Vagina (tissue), 2 donors: ENCODE data around the gene TTC33. TPM values are rescaled to one million over a fixed set of nuclear protein-coding genes. Genes with fewer than 3 reads are reported as not detected.

Experiments used
- DNase-seq, 2 donors: peaks; one replicate each; pipeline ENCODE4 v3.0.0-alpha.2; 2017; ENCODE audit errors: extremely low spot score in 2 of 2
- H3K27ac ChIP-seq: fragments of 200-600 bp; sonication (generic); one replicate; pipeline ENCODE4 v1.5.1; 2019
- H3K27me3 ChIP-seq: fragments of 200-600 bp; sonication (generic); one replicate; pipeline ENCODE4 v1.5.1; 2019
- H3K36me3 ChIP-seq, 2 donors: fragments of 200-600 bp; sonication (generic); one replicate each; pipeline ENCODE4 v1.5.1; 2017 to 2019
- H3K4me1 ChIP-seq: fragments of 200-600 bp; sonication (generic); one replicate; pipeline ENCODE4 v1.5.1; 2019
- H3K4me3 ChIP-seq, 2 donors: fragments of 200-600 bp; sonication (generic); 1 replicate in 1 of 2; 2 replicates in 1 of 2; pipeline ENCODE4 v1.5.1; 2016 to 2019
- H3K9me3 ChIP-seq: fragments of 200-600 bp; sonication (generic); one replicate; pipeline ENCODE4 v1.5.1; 2019
- POLR2A ChIP-seq, 2 donors: fragments of 450-650 bp; IDR thresholded peaks; one replicate each; pipeline ENCODE4 v1.6.1; 2017; ENCODE audit warnings: antibody characterized with exemption in 2 of 2, mild to moderate bottlenecking in 2 of 2, moderate library complexity in 2 of 2
- POLR2AphosphoS5 ChIP-seq, 2 donors: sonication (generic); formaldehyde crosslinking; IDR thresholded peaks; one replicate each; pipeline ENCODE4 v1.9.0; 2017; ENCODE audit warnings: antibody characterized with exemption in 2 of 2, mild to moderate bottlenecking in 2 of 2, low read depth in 1 of 2; ENCODE audit not compliant: insufficient read depth in 1 of 2
- intact Hi-C: fragments of 100-400 bp; cut with DNase I; formaldehyde crosslinking; loops from one replicate; pipeline ENCODE4 v1.15.1; 2023
- total RNA-seq: library from RNA; depleted of rRNA; stranded (reverse); fragments of >200 nt; gene quantifications from one replicate; pipeline ENCODE4 v1.2.3, GENCODE V29; 2016
- TF ChIP-seq, protein P1 (sequence below), 3 experiments: fragments of 450-650 bp in 2 of 3; fragments of 200-600 bp in 1 of 3; sonication (generic) in 1 of 3; IDR thresholded peaks; one replicate each; pipeline ENCODE4 v1.5.1; 2017 to 2019; ENCODE audit warnings: antibody characterized with exemption in 3 of 3, mild to moderate bottlenecking in 2 of 3, moderate library complexity in 2 of 3

The TTC33 gene, protein sequence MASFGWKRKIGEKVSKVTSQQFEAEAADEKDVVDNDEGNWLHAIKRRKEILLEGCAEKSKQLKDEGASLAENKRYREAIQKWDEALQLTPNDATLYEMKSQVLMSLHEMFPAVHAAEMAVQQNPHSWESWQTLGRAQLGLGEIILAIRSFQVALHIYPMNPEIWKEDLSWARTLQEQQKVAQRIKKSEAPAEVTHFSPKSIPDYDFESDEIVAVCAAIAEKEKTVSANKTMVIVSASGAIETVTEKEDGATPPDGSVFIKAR
- 12.8 TPM for total RNA-seq

DNA sequence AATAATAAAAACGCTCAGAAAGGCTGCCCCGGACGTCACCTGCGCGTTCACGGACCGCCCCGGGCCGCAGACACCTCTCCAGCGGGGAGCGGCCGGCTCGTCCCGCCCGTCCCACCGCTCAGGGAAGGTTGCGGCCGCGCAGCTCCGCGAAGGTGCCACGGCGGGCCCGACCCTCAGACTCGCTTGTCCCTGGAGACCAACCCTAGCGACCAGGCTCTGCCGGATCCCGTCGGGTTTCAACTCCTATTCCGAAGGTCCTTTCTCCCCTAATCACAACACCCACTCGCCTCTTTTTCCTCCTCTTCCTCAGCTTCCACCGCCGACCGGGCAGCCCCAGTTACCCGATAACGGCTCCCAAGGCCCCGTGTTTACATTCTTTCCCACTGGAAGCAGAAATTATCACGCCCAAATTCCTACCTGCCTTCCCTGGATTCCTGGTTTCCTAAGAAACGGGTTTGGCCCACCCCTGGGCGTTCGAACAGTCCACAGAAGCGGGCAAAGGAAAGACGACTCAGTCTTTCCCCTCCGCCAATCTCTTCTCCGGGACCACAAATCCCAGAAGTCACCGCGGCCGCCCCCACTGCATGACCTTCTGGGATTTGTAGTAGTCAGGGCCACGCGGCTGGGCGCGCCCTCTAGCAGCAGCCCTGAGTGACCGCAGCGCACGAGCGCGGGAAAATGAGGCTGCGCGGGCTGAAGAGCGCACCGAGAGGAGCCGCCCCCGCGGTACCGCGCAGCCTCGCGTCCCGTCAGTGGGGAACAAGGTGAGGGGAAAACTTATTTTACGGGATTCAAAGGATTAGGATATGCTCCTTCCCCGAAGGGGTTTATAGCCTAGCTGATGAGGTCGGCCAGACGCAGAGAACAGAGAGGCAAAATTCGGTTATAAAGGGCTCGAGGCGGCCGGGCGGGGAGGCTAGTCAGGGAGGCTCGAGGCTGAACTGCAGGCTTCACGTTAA is at the start of gene TTC33:
TTC33 (minus strand) TSS at position 555 of the 959 bp plus-strand sequence. CDS start 8,943 bp downstream, outside the sequence.
- peaks cover 0 to 4% of the 10 kb centered on the region in 2 donors for H3K36me3 ChIP-seq
- H3K27me3 ChIP-seq, result no peaks in the 10 kb centered on the region
- H3K4me3 ChIP-seq, result peak within 1 kb of the TSS; percentile 93 to 95
- peaks cover 22% of the 10 kb centered on the region for H3K4me1 ChIP-seq
- TF ChIP-seq POLR2A (IDR thresholded peaks at IDR 0.05), result peak in 1 of 2 donors; percentile 69
- TF ChIP-seq, protein P1, sequence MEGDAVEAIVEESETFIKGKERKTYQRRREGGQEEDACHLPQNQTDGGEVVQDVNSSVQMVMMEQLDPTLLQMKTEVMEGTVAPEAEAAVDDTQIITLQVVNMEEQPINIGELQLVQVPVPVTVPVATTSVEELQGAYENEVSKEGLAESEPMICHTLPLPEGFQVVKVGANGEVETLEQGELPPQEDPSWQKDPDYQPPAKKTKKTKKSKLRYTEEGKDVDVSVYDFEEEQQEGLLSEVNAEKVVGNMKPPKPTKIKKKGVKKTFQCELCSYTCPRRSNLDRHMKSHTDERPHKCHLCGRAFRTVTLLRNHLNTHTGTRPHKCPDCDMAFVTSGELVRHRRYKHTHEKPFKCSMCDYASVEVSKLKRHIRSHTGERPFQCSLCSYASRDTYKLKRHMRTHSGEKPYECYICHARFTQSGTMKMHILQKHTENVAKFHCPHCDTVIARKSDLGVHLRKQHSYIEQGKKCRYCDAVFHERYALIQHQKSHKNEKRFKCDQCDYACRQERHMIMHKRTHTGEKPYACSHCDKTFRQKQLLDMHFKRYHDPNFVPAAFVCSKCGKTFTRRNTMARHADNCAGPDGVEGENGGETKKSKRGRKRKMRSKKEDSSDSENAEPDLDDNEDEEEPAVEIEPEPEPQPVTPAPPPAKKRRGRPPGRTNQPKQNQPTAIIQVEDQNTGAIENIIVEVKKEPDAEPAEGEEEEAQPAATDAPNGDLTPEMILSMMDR (IDR thresholded peaks at IDR 0.05), result peak; percentile 57 to 76 (median 72)
- TF ChIP-seq POLR2AphosphoS5 (IDR thresholded peaks at IDR 0.05; ENCODE audit: insufficient read depth in 1 of 2, low read depth in 1 of 2), result peak; percentile 92 to 97
- peak within 1 kb of the TSS; percentile 92 for H3K27ac ChIP-seq
- peak in 1 of 2 donors; percentile 94 for DNase-seq
- intact Hi-C loops, result loop anchor here (2.0 to 10.0 kb wide), 2 partner anchors 41 to 79 kb away; partner anchors contain the start of gene RPL37
- H3K9me3 ChIP-seq, result no peaks in the 10 kb centered on the region

DNA sequence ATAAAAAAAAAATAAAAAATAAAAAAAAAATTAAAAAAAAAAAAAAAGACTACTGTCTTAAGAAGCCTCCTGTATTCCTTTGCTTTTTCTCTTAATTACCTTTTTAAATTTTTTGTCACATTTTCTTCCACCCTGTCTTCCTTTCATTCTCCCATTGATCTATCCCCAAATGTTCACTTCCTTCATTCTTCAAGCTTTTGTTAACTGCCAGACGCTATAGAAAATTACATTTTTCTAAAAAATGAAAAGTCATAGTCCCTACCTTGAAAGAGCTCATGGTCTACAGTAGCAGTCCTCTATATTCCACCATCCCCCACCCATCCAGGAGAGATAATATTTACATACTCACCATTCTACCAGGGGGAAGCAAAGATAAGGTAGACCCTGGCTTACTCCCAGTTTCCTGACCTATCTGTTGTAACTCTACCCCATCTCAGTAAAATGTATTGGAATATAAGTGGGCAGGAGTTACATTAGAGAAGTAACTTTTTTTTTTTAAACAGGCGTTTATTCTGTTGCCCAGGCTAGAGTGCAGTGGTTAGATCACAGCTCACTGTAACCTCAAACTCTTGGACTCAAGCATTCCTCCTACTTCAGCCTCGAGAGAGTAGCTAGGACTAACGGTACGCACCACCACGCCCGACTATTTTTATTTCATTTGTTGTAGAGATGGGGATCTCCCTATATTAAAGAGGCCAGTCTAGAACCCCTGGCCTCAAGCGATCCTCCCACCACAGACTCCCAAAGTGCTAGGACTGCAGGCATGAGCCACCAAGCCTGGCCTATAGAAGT is 46.2 kb upstream of the TTC33 start:
- TF ChIP-seq POLR2A (IDR thresholded peaks at IDR 0.05), result no peak
- TF ChIP-seq, protein P1 (IDR thresholded peaks at IDR 0.05), result no peak
- TF ChIP-seq POLR2AphosphoS5 (IDR thresholded peaks at IDR 0.05; ENCODE audit: insufficient read depth in 1 of 2, low read depth in 1 of 2), result no peak
- Histone ChIP-seq H3K4me3 (no peak overlapping the region), H3K27me3 (no peaks in the 10 kb centered on the region), H3K9me3 (no peaks in the 10 kb centered on the region), H3K4me1 (peaks cover 12% of the 10 kb centered on the region), H3K36me3 (no peaks in the 10 kb centered on the region), H3K27ac (no peak overlapping the region)
- DNase-seq, result no peak
- intact Hi-C loops, result no loop called here

DNA sequence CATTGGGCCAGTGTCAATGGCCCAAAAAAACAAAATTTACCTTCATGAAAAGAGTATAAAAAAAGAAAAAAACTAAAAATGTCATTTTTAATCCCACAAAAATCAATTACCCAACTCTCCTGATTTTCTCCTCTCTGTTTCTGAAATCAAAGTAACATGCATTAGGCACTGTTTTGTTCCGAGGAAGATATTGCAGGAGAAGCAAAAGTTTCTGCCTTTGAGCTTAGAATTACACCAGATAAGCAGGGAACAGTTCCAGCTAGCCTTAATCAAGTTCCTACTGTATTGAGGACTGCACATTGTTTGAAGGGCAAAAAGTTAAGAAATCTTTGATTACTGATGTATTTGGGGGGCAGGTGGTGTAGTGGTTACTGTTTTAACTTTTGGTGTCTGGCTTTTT is 43.5 kb upstream of the TTC33 start:
- no peak for DNase-seq
- peak overlapping the region; percentile 88 to 99 for H3K4me3 ChIP-seq
- H3K4me1 ChIP-seq, result peaks cover 39% of the 10 kb centered on the region
- H3K9me3 ChIP-seq, result no peaks in the 10 kb centered on the region
- no peaks in the 10 kb centered on the region for H3K27me3 ChIP-seq
- H3K27ac ChIP-seq, result peak overlapping the region; percentile 98
- TF ChIP-seq POLR2A (IDR thresholded peaks at IDR 0.05), result no peak
- intact Hi-C loops, result no loop called here
- no peaks in the 10 kb centered on the region for H3K36me3 ChIP-seq

DNA sequence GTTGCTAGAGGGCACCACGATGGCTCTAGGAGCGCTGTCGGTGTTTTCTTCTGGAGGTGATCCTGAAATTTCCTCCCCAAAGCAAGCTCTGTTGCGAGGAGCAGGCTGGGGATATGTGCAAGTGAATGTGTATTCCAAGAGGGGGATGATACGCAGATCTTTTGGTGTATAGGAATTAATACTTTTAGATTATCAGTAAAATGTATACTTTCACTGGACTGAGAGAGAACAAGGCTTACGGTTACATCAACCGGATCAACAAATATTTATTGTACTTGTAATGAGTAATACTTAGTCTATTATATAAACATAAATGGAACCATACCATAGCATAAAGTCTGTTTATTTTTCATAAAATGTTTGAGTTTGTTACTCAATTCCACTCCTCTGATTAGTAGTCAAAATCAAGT is 43.0 kb upstream of the TTC33 start:
- no peak for TF ChIP-seq POLR2AphosphoS5 (IDR thresholded peaks at IDR 0.05; ENCODE audit: insufficient read depth in 1 of 2, low read depth in 1 of 2)
- TF ChIP-seq POLR2A (IDR thresholded peaks at IDR 0.05), result no peak
- TF ChIP-seq, protein P1 (IDR thresholded peaks at IDR 0.05), result no peak
- peak overlapping the region; percentile 88 to 99 for H3K4me3 ChIP-seq
- no peaks in the 10 kb centered on the region for H3K36me3 ChIP-seq
- no peaks in the 10 kb centered on the region for H3K9me3 ChIP-seq
- intact Hi-C loops, result loop anchor here (1.0 kb wide), 1 partner anchor 36 kb away; the partner anchor contains the start of gene RPL37
- DNase-seq, result no peak
- H3K27ac ChIP-seq, result peak overlapping the region; percentile 98
- H3K27me3 ChIP-seq, result no peaks in the 10 kb centered on the region
- H3K4me1 ChIP-seq, result peaks cover 42% of the 10 kb centered on the region
